Central memory CD8-positive, alpha-beta T cell (primary cell): Measurements from ENCODE around the gene MS4A4A.
"Not testable (repeated sequence)": the region's sequence is repeated elsewhere in the genome, so short reads cannot be mapped to it uniquely, and the experiment has no call there.

ENCODE experiments used
- ATAC-seq: fragments of 150-1000 bp; cut with Tn5 transposase; replicated peaks from 2 replicates; pipeline ENCODE4 v1.10.0; 2022; ENCODE audit warnings: mild to moderate bottlenecking, moderate FRiP score, moderate number of reproducible peaks; ENCODE audit not compliant: poor library complexity, severe bottlenecking; ENCODE audit errors: extremely low read depth
- DNase-seq, 2 donors: peaks; one replicate each; pipeline ENCODE4 v3.0.0; 2021; ENCODE audit warnings: low spot score in 2 of 2
- H3K27ac Mint-ChIP-seq: one replicate; pipeline ENCODE4 v1.8.0; 2022; ENCODE audit warnings: low read depth, mild to moderate bottlenecking, moderate library complexity, mixed read lengths
- H3K27me3 Mint-ChIP-seq: one replicate; pipeline ENCODE4 v1.8.0; 2022; ENCODE audit warnings: mixed read lengths
- H3K36me3 Mint-ChIP-seq: one replicate; pipeline ENCODE4 v1.8.0; 2022; ENCODE audit warnings: mild to moderate bottlenecking, moderate library complexity, mixed read lengths; ENCODE audit not compliant: insufficient read depth
- H3K4me1 Mint-ChIP-seq: one replicate; pipeline ENCODE4 v1.8.0; 2022; ENCODE audit warnings: mixed read lengths
- H3K4me3 Mint-ChIP-seq: one replicate; pipeline ENCODE4 v1.8.0; 2022; ENCODE audit warnings: mild to moderate bottlenecking, moderate library complexity, mixed read lengths
- H3K9me3 Mint-ChIP-seq: one replicate; pipeline ENCODE4 v1.8.0; 2022; ENCODE audit warnings: mixed read lengths

The MS4A4A gene

GRCh38 chr11:60265373-60266214 is 14.9 kb upstream of the MS4A4A start:
- Mint-ChIP-seq H3K27ac (no peak overlapping the region), H3K27me3 (peaks cover 40% of the 10 kb centered on the region), H3K4me3 (no peak overlapping the region), H3K36me3 (no peaks in the 10 kb centered on the region), H3K4me1 (no peaks in the 10 kb centered on the region), H3K9me3 (no peaks in the 10 kb centered on the region)
- DNase-seq = no peak
- no peak for ATAC-seq

GRCh38 chr11:60274416-60274815 is 6.0 kb upstream of the MS4A4A start:
- H3K9me3 Mint-ChIP-seq = no peaks in the 10 kb centered on the region
- no peaks in the 10 kb centered on the region for H3K4me1 Mint-ChIP-seq
- H3K27ac Mint-ChIP-seq = no peak overlapping the region
- ATAC-seq = no peak
- H3K27me3 Mint-ChIP-seq = peaks cover 57% of the 10 kb centered on the region
- no peak for DNase-seq
- H3K36me3 Mint-ChIP-seq = no peaks in the 10 kb centered on the region
- no peak overlapping the region for H3K4me3 Mint-ChIP-seq

GRCh38 chr11:60281485-60281884 is 1.0 kb downstream of the MS4A4A start:
- Mint-ChIP-seq H3K36me3 (no peaks in the 10 kb centered on the region), H3K4me3 (no peak overlapping the region), H3K27me3 (peaks cover 38% of the 10 kb centered on the region), H3K27ac (no peak overlapping the region), H3K4me1 (no peaks in the 10 kb centered on the region), H3K9me3 (no peaks in the 10 kb centered on the region)
- ATAC-seq = no peak
- no peak for DNase-seq

- DNase-seq (no peak), ATAC-seq (no peak)
- Mint-ChIP-seq H3K9me3 (no peaks in the 10 kb centered on the region), H3K4me3 (no peak overlapping the region), H3K27me3 (peaks cover 38% of the 10 kb centered on the region), H3K4me1 (no peaks in the 10 kb centered on the region), H3K27ac (no peak overlapping the region), H3K36me3 (no peaks in the 10 kb centered on the region)
Measured at GRCh38 chr11:60282286-60282685, 1.8 kb downstream of the MS4A4A start.

- not testable (repeated sequence) for DNase-seq, H3K4me1 Mint-ChIP-seq, H3K27ac Mint-ChIP-seq, H3K9me3 Mint-ChIP-seq, H3K4me3 Mint-ChIP-seq, H3K36me3 Mint-ChIP-seq, ATAC-seq
- peaks cover 61% of the 10 kb centered on the region for H3K27me3 Mint-ChIP-seq
Measured at GRCh38 chr11:60285411-60286126, 5.1 kb downstream of the MS4A4A start.

- peaks cover 55% of the 10 kb centered on the region for H3K27me3 Mint-ChIP-seq
- ATAC-seq = no peak
Measured at GRCh38 chr11:60288531-60288930, 8.1 kb downstream of the MS4A4A start.

GRCh38 chr11:60292145-60292544 is 11.7 kb downstream of the MS4A4A start:
- peaks cover 56% of the 10 kb centered on the region for H3K27me3 Mint-ChIP-seq
- ATAC-seq (no peak), DNase-seq (no peak)
- no peak overlapping the region for H3K27ac Mint-ChIP-seq
- H3K36me3 Mint-ChIP-seq = no peaks in the 10 kb centered on the region
- H3K4me3 Mint-ChIP-seq = no peak overlapping the region
- H3K4me1 Mint-ChIP-seq = no peaks in the 10 kb centered on the region
- H3K9me3 Mint-ChIP-seq = no peaks in the 10 kb centered on the region

More at GRCh38 chr11:60288531-60288930, 8.1 kb downstream of the MS4A4A start:
- H3K4me3 Mint-ChIP-seq = no peak overlapping the region
- H3K9me3 Mint-ChIP-seq = no peaks in the 10 kb centered on the region
- no peak for DNase-seq
- no peak overlapping the region for H3K27ac Mint-ChIP-seq
- no peaks in the 10 kb centered on the region for H3K4me1 Mint-ChIP-seq
- no peaks in the 10 kb centered on the region for H3K36me3 Mint-ChIP-seq

GRCh38 chr11:60301178-60301577 is 20.7 kb downstream of the MS4A4A start:
- no peak for DNase-seq
- H3K36me3 Mint-ChIP-seq = no peaks in the 10 kb centered on the region
- no peak for ATAC-seq
- no peaks in the 10 kb centered on the region for H3K9me3 Mint-ChIP-seq
- H3K27me3 Mint-ChIP-seq = peaks cover 55% of the 10 kb centered on the region
- no peak overlapping the region for H3K27ac Mint-ChIP-seq
- no peak overlapping the region for H3K4me3 Mint-ChIP-seq
- H3K4me1 Mint-ChIP-seq = no peaks in the 10 kb centered on the region

- H3K36me3 Mint-ChIP-seq, DNase-seq, H3K27ac Mint-ChIP-seq, ATAC-seq, H3K9me3 Mint-ChIP-seq, H3K4me1 Mint-ChIP-seq, H3K4me3 Mint-ChIP-seq: not testable (repeated sequence)
- H3K27me3 Mint-ChIP-seq = peaks cover 55% of the 10 kb centered on the region
Measured at GRCh38 chr11:60301884-60302283, 21.4 kb downstream of the MS4A4A start.

GRCh38 chr11:60303661-60304060 is 23.2 kb downstream of the MS4A4A start:
- H3K4me1 Mint-ChIP-seq = no peaks in the 10 kb centered on the region
- H3K9me3 Mint-ChIP-seq = no peaks in the 10 kb centered on the region
- DNase-seq = no peak
- H3K27me3 Mint-ChIP-seq = peaks cover 59% of the 10 kb centered on the region
- peaks cover 2% of the 10 kb centered on the region for H3K36me3 Mint-ChIP-seq
- H3K27ac Mint-ChIP-seq = no peak overlapping the region
- no peak overlapping the region for H3K4me3 Mint-ChIP-seq
- ATAC-seq = no peak

- Mint-ChIP-seq H3K27ac (no peak overlapping the region), H3K4me3 (no peak overlapping the region), H3K4me1 (no peaks in the 10 kb centered on the region), H3K36me3 (peaks cover 2% of the 10 kb centered on the region), H3K9me3 (no peaks in the 10 kb centered on the region), H3K27me3 (peaks cover 63% of the 10 kb centered on the region)
- DNase-seq (no peak), ATAC-seq (no peak)
Measured at GRCh38 chr11:60305906-60306619, 25.6 kb downstream of the MS4A4A start.

GRCh38 chr11:60307507-60308195 is 27.2 kb downstream of the MS4A4A start:
- H3K4me1 Mint-ChIP-seq = no peaks in the 10 kb centered on the region
- peaks cover 47% of the 10 kb centered on the region for H3K27me3 Mint-ChIP-seq
- ATAC-seq = no peak
- H3K9me3 Mint-ChIP-seq = no peaks in the 10 kb centered on the region
- no peak overlapping the region for H3K4me3 Mint-ChIP-seq
- H3K36me3 Mint-ChIP-seq = peaks cover 2% of the 10 kb centered on the region
- DNase-seq = no peak
- H3K27ac Mint-ChIP-seq = no peak overlapping the region
